Hepatocyte (in vitro differentiated cells): ENCODE measurements around the gene PDILT. TPM values are rescaled to one million over a fixed set of nuclear protein-coding genes. Genes with fewer than 3 reads are reported as not detected.

ENCODE experiments used
- DNase-seq: peaks from one replicate; pipeline ENCODE4 v3.0.0-alpha.2; 2016; ENCODE audit warnings: low spot score
- H2AFZ ChIP-seq: fragments of 200-600 bp; sonication (generic); 2 replicates; pipeline ENCODE4 v1.6.0; 2016; ENCODE audit warnings: antibody characterized with exemption, mild to moderate bottlenecking
- H3K27ac ChIP-seq: fragments of 200-600 bp; sonication (generic); 2 replicates; pipeline ENCODE4 v1.5.1; 2016; ENCODE audit warnings: mild to moderate bottlenecking
- H3K27me3 ChIP-seq: fragments of 200-600 bp; sonication (generic); 2 replicates; pipeline ENCODE4 v1.6.1; 2016
- H3K36me3 ChIP-seq: fragments of 200-600 bp; sonication (generic); replicated peaks from 2 replicates; pipeline ENCODE4 v1.5.1; 2016; ENCODE audit warnings: low read depth; ENCODE audit not compliant: insufficient read depth
- H3K4me1 ChIP-seq: fragments of 200-600 bp; sonication (generic); 2 replicates; pipeline ENCODE4 v1.5.1; 2016; ENCODE audit warnings: mild to moderate bottlenecking, moderate library complexity; ENCODE audit not compliant: insufficient read depth
- H3K4me2 ChIP-seq: fragments of 200-600 bp; sonication (generic); 2 replicates; pipeline ENCODE4 v1.6.0; 2016
- H3K4me3 ChIP-seq: fragments of 200-600 bp; sonication (generic); 2 replicates; pipeline ENCODE4 v1.5.1; 2016; ENCODE audit warnings: mild to moderate bottlenecking
- H3K79me2 ChIP-seq: fragments of 200-600 bp; sonication (generic); 2 replicates; pipeline ENCODE4 v1.6.0; 2017; ENCODE audit warnings: mild to moderate bottlenecking
- H3K9me2 ChIP-seq: fragments of 200-600 bp; sonication (generic); replicated peaks from 2 replicates; pipeline ENCODE4 v1.6.0; 2017; ENCODE audit warnings: mild to moderate bottlenecking; ENCODE audit not compliant: insufficient read depth
- H3K9me3 ChIP-seq: fragments of 200-600 bp; sonication (generic); 2 replicates; pipeline ENCODE4 v1.5.1; 2016; ENCODE audit warnings: low read depth, mild to moderate bottlenecking
- H4K20me1 ChIP-seq: fragments of 200-600 bp; sonication (generic); 2 replicates; pipeline ENCODE4 v1.6.0; 2016; ENCODE audit warnings: mild to moderate bottlenecking; ENCODE audit not compliant: insufficient read depth, poor library complexity, severe bottlenecking
- EZH2 ChIP-seq: fragments of 200-600 bp; sonication (generic); IDR thresholded peaks from 2 replicates; pipeline ENCODE4 v1.6.1; 2016; ENCODE audit warnings: antibody characterized with exemption, mild to moderate bottlenecking, borderline replicate concordance
- EZH2phosphoT487 ChIP-seq: fragments of 200-600 bp; sonication (generic); IDR thresholded peaks from one replicate; pipeline ENCODE4 v1.6.1; 2018; ENCODE audit warnings: antibody characterized with exemption, mild to moderate bottlenecking, low read depth, moderate library complexity; ENCODE audit not compliant: unreplicated experiment, severe bottlenecking
- WGBS: methylation state at CpG from one replicate; pipeline ENCODE4 v1.1.6; 2016; ENCODE audit warnings: low lambda C conversion rate; ENCODE audit errors: missing lambda C conversion rate; 5-methylcytosine and 5-hydroxymethylcytosine counted together
- polyA plus RNA-seq: library from polyadenylated mRNA; unstranded; fragments of >200 nt; fragmentation: Nextera tagmentation; extraction: Ambion mirVana; gene quantifications from 2 replicates; pipeline ENCODE4 v1.2.1, GENCODE V29; 2016
- total RNA-seq: library from RNA; depleted of rRNA; stranded (reverse); fragments of >200 nt; gene quantifications from 2 replicates; pipeline ENCODE4 v1.2.3, GENCODE V29; 2014
- TF ChIP-seq, protein P1 (sequence below): fragments of 200-600 bp; sonication (generic); IDR thresholded peaks from 2 replicates; pipeline ENCODE4 v1.5.1; 2016; ENCODE audit warnings: antibody characterized with exemption, mild to moderate bottlenecking; ENCODE audit not compliant: poor library complexity

PDILT gene
- total and polyA plus RNA-seq, 2 experiments from 2014 or later, result not detected

DNA sequence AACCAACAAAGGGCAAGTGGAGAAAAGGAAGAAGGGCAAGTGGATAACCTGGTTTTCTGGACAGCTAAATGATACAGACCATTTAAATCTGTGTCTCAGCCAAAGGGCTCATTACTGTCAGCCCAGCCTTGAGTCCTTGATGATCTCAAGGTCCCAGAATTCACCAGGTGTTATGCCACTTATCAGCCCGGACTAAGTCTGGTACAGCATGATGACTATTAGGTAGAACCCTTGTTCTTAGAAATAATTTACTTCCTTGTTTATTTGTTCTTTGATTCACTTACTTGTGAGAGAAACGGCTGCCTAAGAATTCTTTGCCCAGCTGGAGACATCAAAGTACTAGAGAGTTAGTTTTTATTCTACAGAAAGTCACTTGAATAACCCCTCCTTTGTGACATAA lies 3.5 kb downstream of the PDILT start:
- Histone ChIP-seq H3K79me2 (no peaks in the 10 kb centered on the region), H3K27me3 (no peaks in the 10 kb centered on the region), H3K4me2 (no peak overlapping the region), H3K4me3 (no peak overlapping the region), H3K27ac (peak overlapping the region; percentile 23), H3K36me3 (no peaks in the 10 kb centered on the region), H3K4me1 (no peaks in the 10 kb centered on the region), H3K9me2 (no peaks in the 10 kb centered on the region), H2AFZ (no peak overlapping the region), H4K20me1 (no peaks in the 10 kb centered on the region), H3K9me3 (no peaks in the 10 kb centered on the region)
- DNase-seq, result no peak
- TF ChIP-seq, protein P1, sequence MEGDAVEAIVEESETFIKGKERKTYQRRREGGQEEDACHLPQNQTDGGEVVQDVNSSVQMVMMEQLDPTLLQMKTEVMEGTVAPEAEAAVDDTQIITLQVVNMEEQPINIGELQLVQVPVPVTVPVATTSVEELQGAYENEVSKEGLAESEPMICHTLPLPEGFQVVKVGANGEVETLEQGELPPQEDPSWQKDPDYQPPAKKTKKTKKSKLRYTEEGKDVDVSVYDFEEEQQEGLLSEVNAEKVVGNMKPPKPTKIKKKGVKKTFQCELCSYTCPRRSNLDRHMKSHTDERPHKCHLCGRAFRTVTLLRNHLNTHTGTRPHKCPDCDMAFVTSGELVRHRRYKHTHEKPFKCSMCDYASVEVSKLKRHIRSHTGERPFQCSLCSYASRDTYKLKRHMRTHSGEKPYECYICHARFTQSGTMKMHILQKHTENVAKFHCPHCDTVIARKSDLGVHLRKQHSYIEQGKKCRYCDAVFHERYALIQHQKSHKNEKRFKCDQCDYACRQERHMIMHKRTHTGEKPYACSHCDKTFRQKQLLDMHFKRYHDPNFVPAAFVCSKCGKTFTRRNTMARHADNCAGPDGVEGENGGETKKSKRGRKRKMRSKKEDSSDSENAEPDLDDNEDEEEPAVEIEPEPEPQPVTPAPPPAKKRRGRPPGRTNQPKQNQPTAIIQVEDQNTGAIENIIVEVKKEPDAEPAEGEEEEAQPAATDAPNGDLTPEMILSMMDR, result no peak
- no peak for TF ChIP-seq EZH2
- no peak for TF ChIP-seq EZH2phosphoT487
- WGBS, result 36% methylated on average over 2 of the region's 2 CpGs

DNA sequence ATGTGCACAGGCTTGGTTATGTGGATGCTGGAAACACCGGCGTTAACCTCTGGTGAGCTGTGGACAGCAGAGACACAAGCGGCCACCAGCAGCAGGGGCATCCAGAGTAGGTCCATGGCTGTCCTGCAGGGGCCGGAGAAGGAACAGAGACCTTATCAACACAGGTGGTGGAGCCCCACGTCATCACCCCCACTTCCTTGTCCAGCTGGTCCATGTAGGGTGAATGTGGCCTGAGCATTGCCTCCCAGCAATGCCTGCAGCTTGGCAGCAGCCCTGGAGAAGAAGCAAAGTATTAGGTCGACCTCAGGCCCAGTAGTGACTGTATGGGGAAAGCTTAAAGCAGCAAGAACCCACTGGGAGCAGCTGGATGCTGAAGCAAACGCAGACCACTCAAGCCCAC lies 5.4 kb downstream of the PDILT start:
- H3K79me2 ChIP-seq, result no peaks in the 10 kb centered on the region
- peaks cover 5% of the 10 kb centered on the region for H3K4me1 ChIP-seq
- no peaks in the 10 kb centered on the region for H3K9me2 ChIP-seq
- TF ChIP-seq, protein P1, result no peak
- TF ChIP-seq EZH2phosphoT487 (no peak), EZH2 (no peak)
- no peaks in the 10 kb centered on the region for H3K27me3 ChIP-seq
- H3K27ac ChIP-seq, result no peak overlapping the region
- H4K20me1 ChIP-seq, result no peaks in the 10 kb centered on the region
- no peak overlapping the region for H3K4me3 ChIP-seq
- no peak overlapping the region for H3K4me2 ChIP-seq
- H2AFZ ChIP-seq, result no peak overlapping the region
- 72% methylated on average over 7 of the region's 7 CpGs for WGBS
- DNase-seq, result no peak
- no peaks in the 10 kb centered on the region for H3K9me3 ChIP-seq
- H3K36me3 ChIP-seq, result no peaks in the 10 kb centered on the region

GRCh38 chr16:20398603-20399002 lies 5.9 kb downstream of the PDILT start:
- H4K20me1 ChIP-seq, result no peaks in the 10 kb centered on the region
- H3K9me2 ChIP-seq, result no peaks in the 10 kb centered on the region
- no peaks in the 10 kb centered on the region for H3K79me2 ChIP-seq
- H3K36me3 ChIP-seq, result no peaks in the 10 kb centered on the region
- H3K4me3 ChIP-seq, result no peak overlapping the region
- H2AFZ ChIP-seq, result no peak overlapping the region
- H3K4me2 ChIP-seq, result no peak overlapping the region
- H3K9me3 ChIP-seq, result no peaks in the 10 kb centered on the region
- no peak overlapping the region for H3K27ac ChIP-seq
- H3K27me3 ChIP-seq, result no peaks in the 10 kb centered on the region
- DNase-seq, result no peak
- peaks cover 9% of the 10 kb centered on the region for H3K4me1 ChIP-seq
- WGBS, result 86% methylated on average over 3 of the region's 3 CpGs
- TF ChIP-seq, protein P1, result no peak
- TF ChIP-seq EZH2 (no peak), EZH2phosphoT487 (no peak)
